HepG2 (cell line): ENCODE data around the gene PCYT2. TPM values are rescaled to one million over a fixed set of nuclear protein-coding genes. Genes with fewer than 3 reads are reported as not detected.
A peak's percentile ranks its signal among the peaks of the same experiment; 100 is the strongest.

ENCODE experiments used
- ARNT ChIP-seq: fragments of 450-650 bp; IDR thresholded peaks from 2 replicates; pipeline ENCODE4 v1.6.1; 2017
- CBX5 ChIP-seq: sonication (generic); formaldehyde crosslinking; IDR thresholded peaks from 2 replicates; pipeline ENCODE4 v1.4.0; 2020; ENCODE audit warnings: missing genetic modification reagents, borderline replicate concordance
- EEA1 ChIP-seq: sonication (generic); formaldehyde crosslinking; IDR thresholded peaks from 2 replicates; pipeline ENCODE4 v1.5.1; 2020; ENCODE audit warnings: mild to moderate bottlenecking, missing genetic modification reagents, borderline replicate concordance
- GFI1 ChIP-seq: sonication (generic); formaldehyde crosslinking; IDR thresholded peaks from 2 replicates; pipeline ENCODE4 v1.5.0; 2020; ENCODE audit warnings: missing genetic modification reagents, mild to moderate bottlenecking, borderline replicate concordance
- HOXD1 ChIP-seq: sonication (generic); formaldehyde crosslinking; IDR thresholded peaks from 2 replicates; pipeline ENCODE4 v1.5.0; 2020; ENCODE audit warnings: missing genetic modification reagents
- ISX ChIP-seq: sonication (generic); formaldehyde crosslinking; conservative IDR thresholded peaks from 2 replicates; pipeline ENCODE4 v1.5.0; 2020; ENCODE audit warnings: missing genetic modification reagents
- NFE2L1 ChIP-seq: sonication (generic); formaldehyde crosslinking; IDR thresholded peaks from 2 replicates; pipeline ENCODE4 v1.4.0; 2020; ENCODE audit warnings: missing genetic modification reagents, mild to moderate bottlenecking, borderline replicate concordance
- NPAS2 ChIP-seq: sonication (generic); formaldehyde crosslinking; IDR thresholded peaks from 2 replicates; pipeline ENCODE4 v1.8.0; 2022; ENCODE audit warnings: mild to moderate bottlenecking, missing genetic modification reagents, borderline replicate concordance
- POLR2AphosphoS5 ChIP-seq: IDR thresholded peaks from 2 replicates; pipeline ENCODE4 v1.6.1; 2012; ENCODE audit warnings: low read depth, low read length
- RFXAP ChIP-seq: sonication (generic); formaldehyde crosslinking; IDR thresholded peaks from 2 replicates; pipeline ENCODE4 v1.4.0; 2020; ENCODE audit warnings: missing genetic modification reagents, borderline replicate concordance
- SP4 ChIP-seq: sonication (generic); formaldehyde crosslinking; IDR thresholded peaks from 2 replicates; pipeline ENCODE4 v1.8.1; 2023; ENCODE audit warnings: mild to moderate bottlenecking, missing genetic modification reagents
- THAP11 ChIP-seq: IDR thresholded peaks from 2 replicates; pipeline ENCODE4 v1.6.1; 2016; ENCODE audit warnings: missing biosample characterization, missing genetic modification reagents
- YY1 ChIP-seq: IDR thresholded peaks from 2 replicates; pipeline ENCODE4 v1.6.1; 2011; ENCODE audit warnings: low read length, low read depth, moderate library complexity, mild to moderate bottlenecking; ENCODE audit not compliant: insufficient read depth, insufficient replicate concordance
- ZBTB2 ChIP-seq: sonication (generic); formaldehyde crosslinking; IDR thresholded peaks from 2 replicates; pipeline ENCODE4 v1.8.0; 2022; ENCODE audit warnings: low read depth, missing genetic modification reagents
- ZBTB44 ChIP-seq: sonication (generic); formaldehyde crosslinking; IDR thresholded peaks from 2 replicates; pipeline ENCODE4 v1.4.0; 2020; ENCODE audit warnings: missing genetic modification reagents
- ZFX ChIP-seq: sonication (generic); formaldehyde crosslinking; IDR thresholded peaks from 2 replicates; pipeline ENCODE4 v1.4.0; 2020; ENCODE audit warnings: mild to moderate bottlenecking, low read depth, missing genetic modification reagents, moderate library complexity
- ZNF280B ChIP-seq: sonication (generic); formaldehyde crosslinking; IDR thresholded peaks from 2 replicates; pipeline ENCODE4 v1.5.0; 2020; ENCODE audit warnings: missing genetic modification reagents, mild to moderate bottlenecking, borderline replicate concordance
- ZNF431 ChIP-seq: sonication (generic); formaldehyde crosslinking; IDR thresholded peaks from 2 replicates; pipeline ENCODE4 v1.9.0; 2022; ENCODE audit warnings: missing genetic modification reagents, low read depth, mild to moderate bottlenecking, borderline replicate concordance
- ZNF558 ChIP-seq: sonication (generic); formaldehyde crosslinking; IDR thresholded peaks from 2 replicates; pipeline ENCODE4 v1.9.0; 2022; ENCODE audit warnings: mild to moderate bottlenecking, missing genetic modification reagents, borderline replicate concordance
- ZNF570 ChIP-seq: sonication (generic); formaldehyde crosslinking; IDR thresholded peaks from 2 replicates; pipeline ENCODE4 v1.4.0; 2020; ENCODE audit warnings: mild to moderate bottlenecking, missing genetic modification reagents, borderline replicate concordance
- ZNF672 ChIP-seq: sonication (generic); formaldehyde crosslinking; IDR thresholded peaks from 2 replicates; pipeline ENCODE4 v1.8.1; 2022; ENCODE audit warnings: missing genetic modification reagents
- ZNF691 ChIP-seq: sonication (generic); formaldehyde crosslinking; IDR thresholded peaks from 2 replicates; pipeline ENCODE4 v1.4.0; 2020; ENCODE audit warnings: missing genetic modification reagents, low read depth, mild to moderate bottlenecking, borderline replicate concordance
- ZNF792 ChIP-seq: IDR thresholded peaks from 2 replicates; pipeline ENCODE4 v1.6.1; 2016
- polyA plus RNA-seq, 8 experiments: library from polyadenylated mRNA; depleted of rRNA in 3 of 8; stranded (reverse) in 7 of 8; unstranded in 1 of 8; fragments of >200 nt; fragmentation: Illumina TruSeq in 4 of 8; extraction: Trizol in 4 of 8; gene quantifications; 2 replicates each; pipeline versions ENCODE4 v1.2.1 to v1.2.3, GENCODE V29; 2011 to 2016; ENCODE audit warnings: low read depth in 4 of 8, missing spikeins in 1 of 8, mixed read lengths in 1 of 8; ENCODE audit not compliant: insufficient read depth in 1 of 8
- total RNA-seq, 5 experiments: library from RNA; depleted of rRNA; stranded (reverse); fragments of >200 nt; fragmentation: Illumina TruSeq; extraction: Trizol; gene quantifications; 2 replicates each; pipeline ENCODE4 v1.2.3, GENCODE V29; 2016; ENCODE audit warnings: low read depth in 1 of 5

PCYT2 gene
- total and polyA plus RNA-seq, 2 of the 13 experiments (the other 11 are each of a cell fraction or from before 2014, with no cell fraction given), result 147 to 297 TPM

GRCh38 chr17:81867991-81868673 lies 43.1 kb downstream of the PCYT2 start (continued):
- TF ChIP-seq ARNT (no peak), GFI1 (CRISPR knock-in tag) (no peak; the same call in 1 of the 2 replicates), HOXD1 (CRISPR knock-in tag) (0 out of 2 replicates have a peak, but pooled peaks have one; percentile 14), ZNF570 (CRISPR knock-in tag) (no peak), ZBTB2 (peak; percentile 71; the same call in 1 of the 2 replicates), SP4 (peak; percentile 21; the same call in 1 of the 2 replicates), EEA1 (CRISPR knock-in tag) (no peak; the same call in 1 of the 2 replicates), ZNF431 (CRISPR knock-in tag) (no peak), RFXAP (CRISPR knock-in tag) (no peak), ZNF672 (peak; percentile 93; the same call in 1 of the 2 replicates), POLR2AphosphoS5 (peak; percentile 32), ZFX (CRISPR knock-in tag) (peak; percentile 39; the same call in 1 of the 2 replicates), THAP11 (0 out of 2 replicates have a peak, but pooled peaks have one; percentile 11), ZNF792 (CRISPR knock-in tag) (no peak), ZNF280B (CRISPR knock-in tag) (no peak), ISX (CRISPR knock-in tag) (no peak), ZBTB44 (CRISPR knock-in tag) (0 out of 2 replicates have a peak, but pooled peaks have one; percentile 11), NPAS2 (no peak), CBX5 (CRISPR knock-in tag) (peak; percentile 56; the same call in 1 of the 2 replicates), ZNF558 (no peak), ZNF691 (no peak; the same call in none of the 2 replicates), YY1 (no peak), NFE2L1 (CRISPR knock-in tag) (no peak)
